ENCODE results near the gene BMP10. TPM values are rescaled to one million over a fixed set of nuclear protein-coding genes. Genes with fewer than 3 reads are reported as not detected.
"Not testable (repeated sequence)": the region's sequence is repeated elsewhere in the genome, so short reads cannot be mapped to it uniquely, and the experiment has no call there.

Gene BMP10
- total RNA-seq, 2 experiments from 2014 or later, result not detected

- H3K36me3 Mint-ChIP-seq (ENCODE audit: low read depth); H3K27me3 Mint-ChIP-seq (ENCODE audit: low read depth); DNase-seq; ATAC-seq; H3K4me1 Mint-ChIP-seq (ENCODE audit: low read depth); H3K9me3 Mint-ChIP-seq (ENCODE audit: insufficient read depth); POLR2A ChIA-PET; H3K27ac Mint-ChIP-seq; H3K4me3 Mint-ChIP-seq: not testable (repeated sequence)
- CTCF ChIA-PET, result interaction anchor here (0.8 kb wide), 1 partner anchor 433 kb away, joined by 3 read pairs; no protein-coding TSS in a partner anchor
These were observed 24.8 kb upstream of the BMP10 start for GRCh38 chr2:68895981-68896380.

GRCh38 chr2:68889500-68889899 is 18.3 kb upstream of the BMP10 start:
- POLR2A ChIA-PET, result no interaction called here
- ATAC-seq, result no peak

GRCh38 chr2:68889021-68889420 is 17.8 kb upstream of the BMP10 start:
- H3K36me3 Mint-ChIP-seq (ENCODE audit: low read depth), result no peaks in the 10 kb centered on the region
- no peak overlapping the region for H3K27ac Mint-ChIP-seq
- H3K27me3 Mint-ChIP-seq (ENCODE audit: low read depth), result peaks cover 5% of the 10 kb centered on the region
- DNase-seq (no peak), ATAC-seq (no peak)
- POLR2A ChIA-PET, result no interaction called here
- H3K4me1 Mint-ChIP-seq (ENCODE audit: low read depth), result peaks cover 3% of the 10 kb centered on the region
- H3K9me3 Mint-ChIP-seq (ENCODE audit: insufficient read depth), result no peaks in the 10 kb centered on the region
- CTCF ChIA-PET, result no interaction called here
- no peak overlapping the region for H3K4me3 Mint-ChIP-seq

More at GRCh38 chr2:68889500-68889899, 18.3 kb upstream of the BMP10 start:
- CTCF ChIA-PET, result interaction anchor here (1.5 kb wide), 1 partner anchor 18 kb away, joined by 3 read pairs; no protein-coding TSS in a partner anchor
- H3K36me3 Mint-ChIP-seq (ENCODE audit: low read depth), result no peaks in the 10 kb centered on the region
- H3K9me3 Mint-ChIP-seq (ENCODE audit: insufficient read depth), result no peaks in the 10 kb centered on the region
- H3K27me3 Mint-ChIP-seq (ENCODE audit: low read depth), result peaks cover 5% of the 10 kb centered on the region
- H3K4me1 Mint-ChIP-seq (ENCODE audit: low read depth), result peaks cover 3% of the 10 kb centered on the region
- H3K4me3 Mint-ChIP-seq, result no peak overlapping the region
- no peak overlapping the region for H3K27ac Mint-ChIP-seq
- no peak for DNase-seq

DNA sequence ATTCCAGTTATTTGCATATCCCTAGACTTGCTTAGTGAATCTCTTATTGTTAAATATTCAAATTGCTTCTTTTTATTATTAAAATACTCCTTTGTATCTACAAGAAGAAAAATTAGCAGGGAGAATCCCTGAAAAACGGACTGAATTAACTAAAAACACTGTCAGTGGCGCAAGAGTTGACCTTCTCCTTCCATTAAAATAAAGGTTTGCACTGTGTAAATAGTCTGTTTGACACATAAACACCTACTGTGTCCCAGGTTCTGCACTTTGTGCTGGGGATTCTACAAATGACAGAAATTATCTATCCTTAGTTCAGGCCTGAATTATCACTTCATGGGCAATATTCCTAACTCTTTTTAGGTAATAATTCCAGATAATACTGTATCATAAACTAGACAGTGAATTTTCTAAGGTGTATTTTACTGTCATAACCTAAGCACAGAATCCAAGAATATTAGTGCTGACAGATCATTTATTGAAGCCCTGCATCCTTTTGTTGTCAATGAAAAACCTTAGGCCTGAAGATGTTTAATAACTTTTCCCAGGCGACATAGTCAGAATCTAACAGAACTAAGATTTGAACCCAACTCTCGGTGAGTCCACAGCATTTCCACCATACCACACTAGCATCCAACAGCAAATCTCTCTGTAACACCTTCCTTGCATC is 17.0 kb upstream of the BMP10 start:
- Mint-ChIP-seq H3K4me3 (no peak overlapping the region), H3K9me3 (ENCODE audit: insufficient read depth) (no peaks in the 10 kb centered on the region), H3K4me1 (ENCODE audit: low read depth) (peaks cover 2% of the 10 kb centered on the region), H3K36me3 (ENCODE audit: low read depth) (no peaks in the 10 kb centered on the region), H3K27ac (no peak overlapping the region), H3K27me3 (ENCODE audit: low read depth) (peaks cover 4% of the 10 kb centered on the region)
- no peak for DNase-seq
- ChIA-PET POLR2A (no interaction called here), CTCF (no interaction called here)
- ATAC-seq, result no peak

DNA sequence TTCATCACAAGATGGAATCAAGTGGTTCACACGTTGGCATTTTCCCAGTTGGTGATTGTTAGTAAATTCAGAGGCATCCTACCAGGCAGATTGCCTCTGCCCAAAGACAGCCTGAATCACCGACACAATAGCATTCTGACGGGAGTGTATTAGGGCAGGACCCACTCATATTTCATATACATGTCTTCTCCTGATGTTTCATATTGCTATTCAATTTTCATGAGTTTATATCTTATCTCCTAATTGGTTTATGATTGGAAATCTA is 14.5 kb upstream of the BMP10 start:
- ChIA-PET POLR2A (no interaction called here), CTCF (no interaction called here)
- Mint-ChIP-seq H3K4me1 (ENCODE audit: low read depth) (no peaks in the 10 kb centered on the region), H3K9me3 (ENCODE audit: insufficient read depth) (no peaks in the 10 kb centered on the region), H3K4me3 (no peak overlapping the region), H3K36me3 (ENCODE audit: low read depth) (no peaks in the 10 kb centered on the region), H3K27ac (no peak overlapping the region), H3K27me3 (ENCODE audit: low read depth) (peaks cover 9% of the 10 kb centered on the region)
- DNase-seq (no peak), ATAC-seq (no peak)

GRCh38 chr2:68885074-68885810 is 14.0 kb upstream of the BMP10 start:
- no peaks in the 10 kb centered on the region for H3K4me1 Mint-ChIP-seq (ENCODE audit: low read depth)
- no peak for DNase-seq
- H3K4me3 Mint-ChIP-seq, result no peak overlapping the region
- ChIA-PET CTCF (interaction anchor here (0.6 kb wide), 1 partner anchor 176 kb away, joined by 3 read pairs; no protein-coding TSS in a partner anchor), POLR2A (interaction anchor here (0.6 kb wide), 1 partner anchor 23 kb away, joined by 4 read pairs; no protein-coding TSS in a partner anchor)
- H3K27ac Mint-ChIP-seq, result no peak overlapping the region
- no peaks in the 10 kb centered on the region for H3K36me3 Mint-ChIP-seq (ENCODE audit: low read depth)
- H3K27me3 Mint-ChIP-seq (ENCODE audit: low read depth), result peaks cover 14% of the 10 kb centered on the region
- H3K9me3 Mint-ChIP-seq (ENCODE audit: insufficient read depth), result no peaks in the 10 kb centered on the region
- ATAC-seq, result no peak

DNA sequence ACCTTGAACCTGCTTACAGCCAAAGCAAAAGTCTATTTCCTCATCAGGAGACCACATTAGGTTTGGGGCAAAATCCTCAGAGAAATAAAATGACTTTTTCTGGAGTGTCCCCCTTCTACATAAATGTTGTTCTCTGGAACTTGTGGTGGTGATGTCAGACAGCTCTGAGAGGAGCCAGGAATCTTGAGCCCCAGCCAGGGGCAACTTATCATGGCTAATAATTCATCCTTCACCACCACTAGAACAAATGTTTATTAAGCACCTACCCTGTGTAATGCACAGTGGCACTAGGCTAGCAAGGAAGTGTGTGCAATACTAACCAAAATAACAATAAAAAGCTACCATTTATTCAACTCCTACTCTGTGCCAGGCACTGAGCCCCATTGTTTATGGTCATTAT is 9.0 kb upstream of the BMP10 start:
- DNase-seq (no peak), ATAC-seq (no peak)
- Mint-ChIP-seq H3K27ac (no peak overlapping the region), H3K9me3 (ENCODE audit: insufficient read depth) (no peaks in the 10 kb centered on the region), H3K27me3 (ENCODE audit: low read depth) (peaks cover 27% of the 10 kb centered on the region), H3K36me3 (ENCODE audit: low read depth) (no peaks in the 10 kb centered on the region), H3K4me3 (no peak overlapping the region), H3K4me1 (ENCODE audit: low read depth) (no peaks in the 10 kb centered on the region)
- CTCF ChIA-PET, result interaction anchor here (1.3 to 1.4 kb wide), 2 partner anchors 46 to 171 kb away, joined by 4 to 5 read pairs; no protein-coding TSS in a partner anchor
- POLR2A ChIA-PET, result no interaction called here

DNA sequence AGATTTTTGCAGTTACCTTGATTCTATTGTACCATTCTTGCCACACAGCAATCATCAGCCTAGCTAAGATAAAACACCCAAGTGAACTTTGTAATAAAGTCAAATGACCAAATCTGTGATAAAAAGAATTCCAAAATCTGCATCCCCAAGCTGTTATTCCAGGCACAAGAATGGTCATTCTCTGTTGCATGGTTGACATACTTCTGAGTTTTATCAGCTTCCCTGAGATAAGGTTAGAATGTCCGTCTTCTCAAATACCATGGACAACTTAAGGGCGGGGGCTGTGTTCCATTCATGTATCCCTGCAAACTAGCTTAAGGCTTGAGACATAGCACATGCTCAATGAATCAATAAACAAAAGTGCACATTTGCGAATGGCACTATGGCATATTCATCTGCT is 8.1 kb upstream of the BMP10 start:
- DNase-seq (no peak), ATAC-seq (no peak)
- ChIA-PET CTCF (interaction anchor here (0.7 to 1.4 kb wide), 5 partner anchors 12 to 170 kb away, joined by 3 to 5 read pairs (median 3); no protein-coding TSS in a partner anchor), POLR2A (no interaction called here)
- no peak overlapping the region for H3K27ac Mint-ChIP-seq
- H3K4me1 Mint-ChIP-seq (ENCODE audit: low read depth), result no peaks in the 10 kb centered on the region
- no peaks in the 10 kb centered on the region for H3K9me3 Mint-ChIP-seq (ENCODE audit: insufficient read depth)
- peaks cover 27% of the 10 kb centered on the region for H3K27me3 Mint-ChIP-seq (ENCODE audit: low read depth)
- H3K4me3 Mint-ChIP-seq, result no peak overlapping the region
- H3K36me3 Mint-ChIP-seq (ENCODE audit: low read depth), result no peaks in the 10 kb centered on the region

DNA sequence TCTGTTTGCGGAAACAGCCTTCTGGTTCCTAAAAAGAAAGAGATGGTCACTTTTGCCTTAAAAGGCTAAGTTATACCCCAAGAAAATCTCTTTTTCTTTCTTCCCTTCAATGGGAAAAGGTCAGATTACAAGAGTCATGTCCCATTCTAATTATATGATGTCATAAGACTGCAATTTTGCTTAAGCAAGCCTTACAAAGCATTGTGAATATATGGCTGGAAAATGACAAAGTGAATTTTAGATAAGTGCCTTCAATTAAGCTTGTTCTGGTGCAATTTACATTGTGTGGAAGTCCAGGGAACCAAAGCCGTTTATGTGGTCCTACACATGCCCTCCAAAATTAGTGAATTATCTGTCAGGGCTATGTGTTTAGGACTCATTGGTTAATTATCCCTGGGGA is 7.6 kb upstream of the BMP10 start:
- H3K27me3 Mint-ChIP-seq (ENCODE audit: low read depth), result peaks cover 29% of the 10 kb centered on the region
- ChIA-PET CTCF (interaction anchor here (0.7 to 1.2 kb wide), 2 partner anchors 18 to 23 kb away, joined by 3 read pairs; no protein-coding TSS in a partner anchor), POLR2A (no interaction called here)
- ATAC-seq (no peak), DNase-seq (no peak)
- no peaks in the 10 kb centered on the region for H3K4me1 Mint-ChIP-seq (ENCODE audit: low read depth)
- no peak overlapping the region for H3K27ac Mint-ChIP-seq
- H3K4me3 Mint-ChIP-seq, result no peak overlapping the region
- H3K36me3 Mint-ChIP-seq (ENCODE audit: low read depth), result no peaks in the 10 kb centered on the region
- H3K9me3 Mint-ChIP-seq (ENCODE audit: insufficient read depth), result no peaks in the 10 kb centered on the region

DNA sequence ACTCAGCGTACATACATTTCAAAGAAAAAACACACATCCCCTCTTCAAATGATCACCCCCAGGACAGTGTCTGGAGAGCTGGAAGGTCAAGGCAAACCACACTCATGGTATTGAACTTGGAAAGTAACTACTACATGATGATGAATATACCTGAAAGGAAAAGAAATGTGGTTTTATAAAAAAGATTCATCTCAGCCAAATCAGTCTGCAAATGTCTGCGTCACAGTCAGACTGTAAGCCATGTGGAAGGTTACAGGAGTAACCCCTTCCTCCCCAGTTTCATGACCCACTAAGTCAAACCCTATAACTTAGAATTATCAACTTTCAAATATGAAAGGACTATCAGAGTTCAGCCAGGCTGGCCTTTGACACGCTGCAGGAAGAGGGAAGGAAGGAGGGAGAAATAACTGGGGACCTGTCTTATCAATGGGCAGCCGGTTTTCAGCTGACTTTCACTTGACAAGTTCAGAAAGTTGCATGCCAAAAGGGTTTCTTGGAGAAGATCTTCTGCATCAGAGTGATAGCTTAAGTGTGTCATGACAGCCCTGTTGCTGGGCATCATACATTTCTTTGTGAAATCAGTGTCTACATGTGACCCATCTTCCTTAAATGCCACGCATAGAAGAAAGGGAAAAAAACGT is 7.0 kb upstream of the BMP10 start:
- no peaks in the 10 kb centered on the region for H3K36me3 Mint-ChIP-seq (ENCODE audit: low read depth)
- H3K9me3 Mint-ChIP-seq (ENCODE audit: insufficient read depth), result no peaks in the 10 kb centered on the region
- no peaks in the 10 kb centered on the region for H3K4me1 Mint-ChIP-seq (ENCODE audit: low read depth)
- ChIA-PET POLR2A (no interaction called here), CTCF (interaction anchor here (1.2 kb wide), 1 partner anchor 23 kb away, joined by 3 read pairs; no protein-coding TSS in a partner anchor)
- H3K27ac Mint-ChIP-seq, result no peak overlapping the region
- H3K4me3 Mint-ChIP-seq, result no peak overlapping the region
- DNase-seq (no peak), ATAC-seq (no peak)
- peaks cover 29% of the 10 kb centered on the region for H3K27me3 Mint-ChIP-seq (ENCODE audit: low read depth)

- no peaks in the 10 kb centered on the region for H3K9me3 Mint-ChIP-seq (ENCODE audit: insufficient read depth)
- H3K27me3 Mint-ChIP-seq (ENCODE audit: low read depth), result peaks cover 26% of the 10 kb centered on the region
- no peak for ATAC-seq
- no peak overlapping the region for H3K27ac Mint-ChIP-seq
- DNase-seq, result no peak
- H3K36me3 Mint-ChIP-seq (ENCODE audit: low read depth), result no peaks in the 10 kb centered on the region
- H3K4me1 Mint-ChIP-seq (ENCODE audit: low read depth), result no peaks in the 10 kb centered on the region
- CTCF ChIA-PET, result interaction anchor here (0.7 kb wide), 1 partner anchor 282 kb away, joined by 3 read pairs; no protein-coding TSS in a partner anchor
- no peak overlapping the region for H3K4me3 Mint-ChIP-seq
- POLR2A ChIA-PET, result no interaction called here
These were observed 6.0 kb upstream of the BMP10 start for GRCh38 chr2:68877079-68877772.

Measured in activated CD8-positive, alpha-beta T cell treated with anti-CD3 and anti-CD28 coated beads, Interleukin-2, amount 10 ng/mL, durations not matched to agents 7 days and 5 days (primary cell).